HG02973 (cell line): ENCODE results near the gene NDUFAF2.
"Not testable (repeated sequence)": the region's sequence is repeated elsewhere in the genome, so short reads cannot be mapped to it uniquely, and the experiment has no call there.

Experiments used
- ATAC-seq: cut with Tn5 transposase; IDR thresholded peaks from one replicate; pipeline ENCODE4 v1.9.1; 2021; ENCODE audit warnings: moderate library complexity; ENCODE audit not compliant: unreplicated experiment

Gene NDUFAF2, protein sequence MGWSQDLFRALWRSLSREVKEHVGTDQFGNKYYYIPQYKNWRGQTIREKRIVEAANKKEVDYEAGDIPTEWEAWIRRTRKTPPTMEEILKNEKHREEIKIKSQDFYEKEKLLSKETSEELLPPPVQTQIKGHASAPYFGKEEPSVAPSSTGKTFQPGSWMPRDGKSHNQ

DNA sequence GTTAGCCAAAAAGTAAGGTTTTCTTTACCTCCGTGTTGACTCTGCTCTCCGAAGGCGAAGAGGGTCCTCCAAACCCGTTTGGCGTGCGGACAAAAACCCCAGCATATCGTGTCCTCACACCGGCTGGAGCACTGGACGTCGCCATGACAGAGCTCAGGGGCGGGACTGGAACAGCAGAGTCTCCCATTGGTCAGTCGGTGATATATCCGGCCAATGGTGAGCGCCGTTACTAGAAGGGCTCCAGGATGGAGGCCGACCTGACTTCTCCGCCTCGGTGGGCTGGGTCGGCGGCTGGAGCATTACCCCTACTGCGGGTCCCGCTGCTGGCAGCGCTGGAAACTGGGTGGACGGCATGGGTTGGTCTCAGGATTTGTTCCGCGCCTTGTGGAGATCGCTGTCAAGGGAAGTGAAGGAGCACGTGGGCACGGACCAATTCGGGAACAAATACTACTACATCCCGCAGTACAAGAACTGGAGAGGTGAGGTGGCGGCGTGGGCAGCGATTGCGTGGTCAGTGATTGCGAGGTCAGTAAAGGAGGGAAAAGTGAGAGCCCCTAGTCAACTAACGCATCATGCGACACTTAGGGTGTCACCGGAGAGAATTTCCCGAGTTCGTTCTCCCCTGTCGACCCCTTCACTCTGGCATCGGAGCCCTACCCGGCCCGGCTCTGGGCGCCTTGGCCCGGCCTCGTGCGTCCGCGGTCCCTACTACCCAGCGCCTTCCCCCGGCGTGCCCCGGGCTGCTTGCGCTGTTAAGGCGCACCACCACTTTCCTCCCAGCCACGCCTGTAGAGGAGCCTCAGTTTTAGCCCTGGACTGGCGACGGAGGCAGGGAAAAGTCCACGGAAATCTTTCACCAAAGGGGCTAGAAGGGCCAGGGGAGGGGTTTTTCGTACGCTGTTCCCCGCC lies at the start of gene NDUFAF2, which contains the start of gene ERCC8:
Gene NDUFAF2 (plus strand): TSS at position 302 of the 909 bp plus-strand sequence. CDS start 51 bp downstream, at position 353.
Gene ERCC8 (minus strand): TSS at position 167 of the 909 bp plus-strand sequence. CDS start 62 bp downstream, at position 105.
- ATAC-seq = peak; percentile 99

DNA sequence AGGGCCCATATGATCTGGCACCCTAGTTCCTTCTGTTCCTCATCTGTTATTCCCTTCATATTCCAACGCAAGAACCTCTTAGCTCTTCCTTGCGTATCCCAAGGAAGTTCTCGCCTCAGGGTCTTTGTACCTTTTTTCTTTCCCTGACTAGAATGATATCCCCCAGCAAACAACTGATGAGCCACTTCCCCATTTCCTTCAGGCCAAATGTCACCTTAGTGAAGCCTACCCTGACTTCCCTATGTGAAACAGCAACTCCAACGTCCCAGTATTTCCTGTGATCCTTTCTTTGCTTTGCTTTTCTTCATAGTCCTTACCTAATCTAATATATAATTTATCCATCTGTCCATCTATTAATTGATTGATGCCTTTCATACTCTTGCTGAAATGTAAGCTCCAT lies 48.0 kb upstream of the NDUFAF2 start:
- no peak for ATAC-seq

DNA sequence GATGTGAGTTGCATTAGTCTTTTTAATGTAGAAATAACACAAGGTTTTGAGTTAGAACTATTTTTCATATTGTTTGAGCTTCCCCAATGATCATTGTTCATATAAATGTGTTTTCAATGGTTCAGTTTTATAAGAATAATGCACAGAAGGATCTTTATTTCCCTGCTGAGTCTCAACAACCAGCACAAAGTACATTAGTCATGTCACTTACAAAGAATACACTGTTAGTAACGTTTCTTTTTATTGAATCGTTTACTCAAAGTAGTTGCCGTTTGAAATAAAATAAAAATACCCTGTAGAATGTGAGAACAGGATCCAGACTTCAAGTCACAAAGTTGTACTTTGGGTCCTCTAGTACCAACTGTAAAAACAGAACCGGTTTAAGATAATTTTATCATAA lies 41.6 kb upstream of the NDUFAF2 start:
- ATAC-seq = no peak

DNA sequence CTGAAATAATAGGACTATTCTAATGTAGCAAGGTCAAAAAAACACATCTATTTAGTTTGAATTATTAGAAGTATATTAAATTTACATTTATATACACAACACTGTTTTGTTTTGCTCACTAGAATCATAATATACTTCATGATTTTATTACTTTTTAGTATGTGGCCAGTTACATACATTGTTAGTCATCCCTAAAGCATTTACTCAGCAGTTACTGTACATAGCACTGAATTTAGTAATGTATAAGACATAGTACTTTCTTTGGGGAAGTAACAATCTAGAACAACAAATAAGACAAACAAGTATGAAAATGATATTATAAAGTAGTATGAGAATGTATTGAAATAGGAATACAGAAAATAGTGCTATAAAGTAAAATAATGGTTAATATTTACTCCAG lies 28.4 kb upstream of the NDUFAF2 start:
- ATAC-seq = no peak

DNA sequence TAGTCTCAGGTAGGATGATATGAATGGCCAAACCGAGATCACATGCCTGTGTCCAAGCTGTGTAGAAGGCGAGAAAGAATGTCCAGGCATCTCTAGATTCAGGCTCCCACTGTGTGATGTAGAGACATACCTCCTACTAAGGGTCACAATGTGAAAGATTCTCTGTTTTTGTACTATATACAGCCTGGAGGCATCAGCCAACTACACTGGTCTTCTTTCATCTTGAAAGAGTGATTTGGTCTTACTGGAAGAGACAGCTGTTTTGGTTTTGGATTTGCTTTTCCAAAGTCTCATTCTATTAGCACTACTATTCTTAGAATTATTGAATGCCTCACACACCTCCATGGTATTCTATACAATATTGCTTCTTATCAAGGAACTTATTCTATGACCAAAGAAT lies 26.5 kb upstream of the NDUFAF2 start:
- no peak for ATAC-seq

DNA sequence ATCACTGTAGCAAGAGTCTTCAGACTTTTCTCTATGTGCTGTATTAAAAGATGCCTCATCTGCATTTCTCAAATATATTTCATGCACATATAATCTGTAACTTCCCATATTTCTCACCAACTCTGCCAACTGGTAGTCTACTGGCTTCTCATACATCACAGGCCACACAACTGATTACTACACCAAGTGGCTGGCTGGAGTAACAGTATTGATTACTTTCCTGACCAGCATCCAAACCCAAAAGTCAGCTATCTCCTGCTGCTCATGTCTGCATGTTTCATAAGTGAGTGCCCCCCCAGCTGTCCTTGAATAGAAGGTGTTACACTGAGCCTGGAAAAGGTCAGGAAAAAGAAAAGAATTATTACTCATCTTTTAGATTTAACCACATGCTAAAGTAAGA lies 17.6 kb upstream of the NDUFAF2 start:
- ATAC-seq = no peak

DNA sequence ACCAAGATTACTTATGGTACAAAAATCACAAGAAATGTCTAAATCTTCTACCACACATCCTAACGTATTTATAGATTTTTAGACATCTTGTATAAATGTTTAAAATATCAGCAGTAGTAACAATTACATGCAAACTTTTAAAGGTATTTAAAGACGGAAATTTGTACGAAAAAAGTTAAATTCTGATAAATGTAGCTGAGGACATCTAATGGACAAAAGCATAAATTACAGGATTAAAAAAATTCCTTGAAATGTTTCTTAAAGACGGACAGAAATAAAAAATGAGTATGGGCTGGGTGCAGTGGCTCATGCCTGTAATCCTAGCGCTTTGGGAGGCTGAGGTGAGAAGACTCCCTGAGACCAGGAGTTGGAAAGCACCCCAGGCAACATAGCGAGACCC lies 16.0 kb upstream of the NDUFAF2 start:
- ATAC-seq = no peak

DNA sequence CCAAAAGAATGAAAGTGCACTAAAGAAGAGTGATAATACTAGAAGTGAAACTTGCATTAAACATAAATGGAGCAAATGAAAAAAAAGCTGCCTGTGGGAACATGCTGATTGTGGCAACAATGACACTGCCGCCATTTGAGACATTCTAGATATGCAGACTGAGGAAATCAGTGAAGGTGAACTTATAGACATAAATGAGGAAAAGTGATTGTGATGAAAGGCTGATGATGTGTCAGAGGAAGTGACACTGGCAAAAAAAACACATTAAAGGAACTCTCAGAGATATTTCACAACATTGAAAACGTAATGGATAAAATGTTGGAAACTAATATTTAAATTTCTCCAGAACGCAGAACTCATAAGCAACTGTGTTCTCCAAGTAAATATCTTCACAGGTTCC lies 1.4 kb upstream of the NDUFAF2 start:
- no peak for ATAC-seq

DNA sequence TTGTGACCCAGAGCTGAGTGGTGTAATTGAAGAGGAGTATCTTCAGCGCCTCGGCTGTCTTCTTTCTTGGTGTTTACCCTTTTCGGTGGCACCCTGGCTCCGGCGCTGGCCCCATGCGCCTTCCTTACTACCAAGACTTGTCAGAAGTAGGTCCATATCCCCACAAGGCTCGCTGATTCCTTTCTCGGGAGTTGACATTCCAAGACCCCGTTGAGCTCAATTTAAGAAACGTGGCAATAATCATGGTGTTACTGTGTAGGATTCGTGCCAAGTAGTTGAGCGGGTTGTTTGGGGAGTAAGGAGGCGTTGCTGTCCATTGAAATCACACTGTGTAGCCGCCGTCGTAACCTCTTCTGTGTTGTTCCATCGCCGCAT lies 795 bp downstream of the NDUFAF2 start:
- peak; percentile 23 for ATAC-seq

DNA sequence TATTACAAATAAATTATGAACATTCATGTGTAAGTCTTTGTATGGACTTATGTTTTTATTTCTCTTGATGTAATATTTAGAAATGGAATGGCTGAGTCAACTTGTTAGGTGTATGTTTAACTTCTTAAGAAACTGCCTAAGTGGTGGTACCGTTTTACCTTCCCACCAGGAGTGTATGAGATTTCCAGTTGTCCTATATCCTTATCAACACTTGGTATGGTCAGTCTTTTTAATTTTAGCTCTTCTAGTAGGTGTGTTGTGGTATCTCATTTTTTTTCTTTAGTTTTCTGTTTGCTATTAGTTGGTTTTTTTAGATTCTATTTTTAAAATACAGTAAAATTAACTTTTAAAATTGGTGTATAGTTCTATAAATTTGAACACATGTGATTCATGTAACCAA lies 3.7 kb downstream of the NDUFAF2 start:
- no peak for ATAC-seq

DNA sequence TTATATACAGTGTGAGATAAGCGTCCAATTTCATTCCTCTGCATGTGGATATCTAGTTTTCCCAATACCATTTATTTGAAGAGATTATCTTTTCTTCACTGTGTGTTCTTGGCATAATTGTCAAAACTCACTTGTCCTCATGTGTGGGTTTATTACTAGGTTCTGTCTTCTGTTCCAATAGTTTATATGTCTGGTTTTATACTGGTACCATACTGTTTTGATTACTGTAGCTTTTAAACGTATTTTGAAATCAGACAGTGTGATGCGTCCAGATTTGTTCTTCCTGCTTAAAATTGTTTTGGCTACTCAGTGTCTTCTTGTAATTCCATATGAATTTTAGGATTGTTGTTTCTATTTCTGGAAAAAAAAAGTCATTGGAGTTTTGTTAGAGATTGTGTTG lies 10.2 kb downstream of the NDUFAF2 start:
- ATAC-seq = no peak

DNA sequence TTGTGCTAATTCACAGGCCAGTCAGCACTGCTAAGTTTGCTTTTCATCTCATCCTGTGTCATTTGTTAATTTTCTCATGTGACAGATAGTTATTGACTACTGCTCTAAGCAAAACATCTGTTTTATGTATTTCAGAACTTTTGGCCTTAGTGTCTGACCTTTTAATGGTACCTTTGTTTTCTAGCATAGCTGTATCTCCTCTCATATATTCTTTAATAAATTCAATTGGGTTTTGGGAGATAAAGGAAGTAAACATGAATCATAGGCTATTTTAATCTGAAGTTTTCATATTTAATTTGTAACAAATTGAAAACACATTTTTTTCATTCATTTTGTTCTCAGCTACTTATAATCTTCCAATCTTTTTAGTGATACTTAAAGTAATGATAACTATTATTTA lies 13.1 kb downstream of the NDUFAF2 start:
- no peak for ATAC-seq

DNA sequence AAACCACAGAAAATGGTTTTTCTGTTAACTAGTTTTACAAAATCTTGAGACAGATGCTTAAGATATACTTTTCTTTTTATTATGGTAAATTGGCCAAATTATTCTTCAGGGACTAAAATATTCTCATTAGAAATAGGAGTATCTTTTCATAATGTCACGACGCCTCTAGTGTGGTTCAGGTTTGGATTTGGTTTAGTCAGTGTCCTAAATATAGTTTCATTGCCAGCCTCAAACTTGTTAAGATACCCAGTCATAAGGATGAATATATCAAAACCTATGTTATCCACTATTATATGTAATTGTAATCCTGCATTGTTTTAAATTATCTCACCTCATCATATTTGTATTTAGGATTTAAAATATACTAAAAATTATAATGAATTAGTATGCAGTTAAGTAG lies 13.7 kb downstream of the NDUFAF2 start:
- ATAC-seq = no peak

DNA sequence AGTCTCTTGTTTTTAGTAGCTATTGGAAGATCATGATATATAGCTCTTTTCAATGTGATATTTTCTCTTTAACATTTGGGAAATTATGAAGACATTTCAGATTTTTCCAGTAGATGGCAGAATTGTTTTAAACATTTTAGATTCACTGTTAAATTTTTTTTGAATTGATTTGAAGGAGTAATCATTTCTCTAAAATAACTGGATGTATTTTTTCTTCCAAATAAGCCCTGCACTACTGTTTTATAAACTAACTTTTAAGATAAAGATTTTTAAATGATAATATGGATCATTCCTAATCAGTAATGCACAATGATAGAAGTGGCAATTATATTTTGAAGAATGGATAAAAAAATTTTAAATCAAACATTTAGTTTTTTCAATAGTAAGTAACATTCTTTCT lies 14.2 kb downstream of the NDUFAF2 start:
- no peak for ATAC-seq

DNA sequence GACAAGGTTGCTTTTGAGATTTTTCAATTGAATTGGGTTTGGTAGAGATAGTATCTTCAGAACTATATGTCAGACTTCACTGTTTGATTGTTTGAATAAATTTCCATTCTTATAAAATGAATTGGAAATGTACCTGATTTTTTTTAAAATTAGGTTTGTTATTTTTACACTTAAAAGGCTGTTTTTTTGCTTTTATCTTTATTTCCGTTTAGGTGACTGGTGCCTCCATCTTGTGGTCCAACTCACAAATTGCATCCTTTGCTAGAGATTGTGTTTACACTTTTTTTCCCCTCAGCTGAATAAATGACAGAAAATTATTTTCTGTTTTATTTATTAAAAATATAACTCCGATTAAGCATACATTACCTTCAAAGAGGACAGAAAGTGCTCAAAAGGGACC lies 15.6 kb downstream of the NDUFAF2 start:
- no peak for ATAC-seq

DNA sequence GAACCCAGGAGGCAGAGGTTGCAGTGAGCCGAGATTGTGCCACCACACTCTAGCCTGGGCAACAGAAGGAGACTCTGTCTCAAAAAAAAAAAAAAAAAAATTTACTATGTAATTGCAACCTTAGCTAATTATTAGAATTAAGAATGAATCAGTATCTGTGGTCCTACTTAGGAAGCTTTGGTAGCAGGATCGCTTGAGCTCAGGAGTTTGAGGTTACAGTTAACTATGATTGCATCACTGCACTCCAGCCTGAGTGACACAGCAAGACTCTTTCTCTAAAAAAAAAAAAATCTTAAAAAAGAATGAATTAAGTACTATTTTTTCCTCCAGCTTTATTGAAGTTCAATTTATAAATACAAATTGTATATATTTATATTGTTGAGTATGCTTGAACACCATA lies 16.7 kb downstream of the NDUFAF2 start:
- ATAC-seq = no peak

DNA sequence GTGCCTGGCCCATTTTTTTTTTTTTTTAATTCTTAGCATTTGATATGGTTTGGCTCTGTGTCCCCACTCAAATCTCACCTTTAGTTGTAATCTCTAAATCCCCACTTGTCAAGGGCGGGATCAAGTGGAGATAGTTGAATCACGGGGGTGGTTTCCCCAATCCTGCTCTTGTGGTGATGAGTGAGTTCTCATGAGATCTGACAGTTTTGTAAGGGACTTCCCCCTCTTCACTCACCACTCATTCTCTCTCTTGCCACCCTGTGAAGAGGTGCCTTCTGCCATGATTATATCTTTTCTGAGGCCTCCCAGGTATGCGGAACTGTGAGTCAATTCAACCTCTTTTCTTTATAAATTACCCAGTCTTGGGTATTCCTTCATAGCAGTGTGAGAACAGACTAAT lies 27.2 kb downstream of the NDUFAF2 start:
- no peak for ATAC-seq

DNA sequence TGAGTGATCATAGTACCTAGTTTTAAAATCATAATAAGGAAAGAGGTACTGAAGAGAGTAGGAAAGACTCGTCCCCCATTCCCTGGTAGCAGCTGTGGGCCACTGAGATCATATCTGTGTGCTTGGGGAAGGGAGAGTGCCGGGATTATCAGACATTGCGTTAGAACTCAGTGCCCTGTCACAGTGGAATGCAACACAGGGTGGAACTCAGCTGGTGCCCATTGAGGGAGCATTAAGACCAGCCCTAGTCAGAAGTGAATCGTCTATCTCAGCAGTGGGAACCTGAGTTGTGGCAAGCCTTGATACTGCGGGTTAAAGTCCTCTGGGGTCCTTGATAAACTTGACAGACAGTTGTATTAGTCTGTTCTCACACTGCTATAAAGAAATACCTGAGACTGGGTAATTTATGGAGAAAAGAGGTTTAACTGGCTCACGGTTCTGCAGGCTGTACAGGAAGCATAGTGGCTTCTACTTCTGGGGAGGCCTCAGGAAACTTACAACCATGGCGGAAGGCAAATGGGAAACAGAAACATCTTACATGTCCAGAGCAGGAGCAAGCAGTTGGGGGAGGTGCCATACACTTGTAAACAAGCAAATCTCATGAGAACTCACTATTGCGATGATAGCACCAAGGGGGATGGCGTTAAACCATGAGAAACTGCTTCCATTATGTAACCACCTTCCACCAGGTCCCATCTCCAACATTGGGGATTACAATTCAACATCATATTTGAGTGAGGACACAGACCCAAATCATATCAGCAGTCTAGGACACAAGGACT lies 33.1 kb downstream of the NDUFAF2 start:
- no peak for ATAC-seq

DNA sequence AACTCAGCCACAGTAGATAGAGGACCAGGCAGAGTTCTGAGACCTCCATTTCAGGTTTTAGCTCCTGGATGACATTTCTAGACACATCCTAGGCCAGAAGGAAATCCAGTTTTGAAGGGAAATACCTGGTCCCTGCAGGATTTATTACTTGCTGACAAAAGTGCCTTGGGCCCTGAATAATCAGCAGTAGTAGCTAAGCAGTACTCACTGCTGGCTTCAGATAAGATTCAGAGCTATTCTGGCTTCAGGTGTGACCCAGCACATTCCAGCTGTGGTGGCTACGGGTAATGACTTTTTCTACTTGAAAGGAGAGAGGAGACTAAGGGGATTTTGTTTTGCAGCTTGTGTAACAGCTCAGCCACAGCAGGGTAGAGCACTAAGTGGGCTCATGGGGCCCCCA lies 34.0 kb downstream of the NDUFAF2 start:
- ATAC-seq = no peak

DNA sequence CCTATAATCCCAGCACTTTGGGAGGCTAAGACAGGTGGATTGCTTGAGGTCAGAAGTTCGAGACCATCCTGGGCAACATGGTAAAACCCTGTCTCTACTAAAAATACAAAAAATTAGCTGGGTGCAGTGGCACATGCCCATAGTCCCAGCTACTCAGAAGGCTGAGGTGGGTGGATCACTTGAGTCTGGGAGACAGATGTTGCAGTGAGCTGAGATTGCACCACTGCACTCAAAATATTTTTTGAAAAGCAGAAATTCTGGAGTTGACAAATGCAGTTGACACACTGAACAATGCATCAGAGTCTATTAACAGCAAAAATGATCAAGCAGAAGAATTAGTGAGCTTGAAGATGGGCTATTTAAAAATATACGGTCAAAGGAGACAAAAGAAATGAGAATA lies 35.5 kb downstream of the NDUFAF2 start:
- no peak for ATAC-seq

DNA sequence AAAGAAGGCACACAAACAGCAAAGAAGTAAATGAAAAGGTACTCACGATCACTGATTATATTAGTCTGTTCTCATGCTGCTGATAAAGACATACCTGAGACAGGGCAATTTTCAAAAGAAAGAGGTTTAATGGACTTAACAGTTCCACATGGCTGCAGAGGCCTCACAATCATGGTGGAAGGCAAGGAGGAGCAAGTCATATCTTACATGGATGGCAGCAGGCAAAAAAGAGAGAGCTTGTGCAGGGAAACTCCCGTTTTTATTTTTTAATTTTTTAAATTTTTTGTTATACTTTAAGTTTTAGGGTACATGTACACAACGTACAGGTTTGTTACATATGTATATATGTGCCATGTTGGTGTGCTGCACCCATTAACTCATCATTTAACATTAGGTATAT lies 37.1 kb downstream of the NDUFAF2 start:
- not testable (repeated sequence) for ATAC-seq

DNA sequence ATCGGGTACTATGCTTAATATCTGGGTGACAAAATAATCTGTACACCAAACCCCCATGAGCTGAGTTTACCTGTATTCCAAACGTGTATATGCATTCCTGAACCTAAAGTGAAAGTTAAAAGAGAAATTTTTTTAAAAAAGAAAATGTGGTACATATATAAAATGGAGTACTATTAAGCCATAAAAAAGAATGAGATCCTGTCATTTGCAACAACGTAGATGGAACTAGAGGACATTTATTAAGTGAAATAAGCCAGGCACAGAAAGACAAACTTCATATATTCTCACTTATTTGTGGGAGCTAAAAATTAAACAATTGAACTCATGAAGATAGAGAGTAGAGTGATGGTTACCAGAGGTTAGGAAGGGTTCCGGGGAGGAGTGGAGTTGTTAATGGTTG lies 44.8 kb downstream of the NDUFAF2 start:
- no peak for ATAC-seq
